ENCODE measurements around the gene ABCG4. TPM values are rescaled to one million over a fixed set of nuclear protein-coding genes. Genes with fewer than 3 reads are reported as not detected.

ABCG4 gene
- total and polyA plus RNA-seq, 2 of the 8 experiments (the other 6 are each of a cell fraction or from before 2014, with no cell fraction given) = 1.8 to 2.3 TPM

- no peak for TF ChIP-seq RNF2 (IDR thresholded peaks at IDR 0.05; ENCODE audit: borderline replicate concordance, low read depth, low read length, missing control alignments, poor library complexity, severe bottlenecking)
- no peak for TF ChIP-seq NRF1 (IDR thresholded peaks at IDR 0.05; ENCODE audit: low read depth, low read length)
- no peak for TF ChIP-seq FOSL1 (IDR thresholded peaks at IDR 0.05; ENCODE audit: insufficient read depth, low read depth, low read length)
- TF ChIP-seq EGR1 (IDR thresholded peaks at IDR 0.05; ENCODE audit: borderline replicate concordance, low read depth, low read length) = peak; percentile 89
- no peak for TF ChIP-seq CHD7 (IDR thresholded peaks at IDR 0.05; ENCODE audit: insufficient replicate concordance, low read length)
- 0 out of 2 replicates have a peak, but pooled peaks have one; percentile 8 for TF ChIP-seq E2F6 (IDR thresholded peaks at IDR 0.05)
Observed at GRCh38 chr11:119206511-119207414, 57.9 kb downstream of the ABCG4 start (continued).

Data from H1 (cell line).